ENCODE results near the gene RALGAPB. TPM values are rescaled to one million over a fixed set of nuclear protein-coding genes. Genes with fewer than 3 reads are reported as not detected.

RALGAPB gene
- total RNA-seq, 1 experiment from 2014 or later, result 24.0 TPM

DNA sequence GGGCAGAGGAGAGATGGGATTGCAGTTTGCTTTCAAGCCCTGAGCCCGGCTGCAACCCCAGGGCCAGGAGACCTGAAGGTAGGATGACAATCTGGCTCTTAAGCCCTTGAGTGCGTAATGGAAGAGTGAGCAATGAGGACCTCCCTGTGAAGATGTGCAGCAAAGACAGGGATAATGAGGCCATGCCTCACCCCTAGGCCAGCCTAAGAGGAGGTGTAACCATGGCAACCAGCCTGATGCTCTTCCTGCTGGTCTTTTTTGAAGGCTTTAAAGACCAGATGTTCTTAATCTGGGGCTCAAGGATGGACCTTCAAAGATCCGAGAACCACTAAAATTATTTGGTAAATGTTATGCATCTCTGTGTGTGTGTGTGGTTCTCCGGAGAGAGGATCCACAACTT is 137.2 kb downstream of the RALGAPB start:
- intact Hi-C loops (cut with micrococcal nuclease), result no loop called here
- H3K27ac ChIP-seq (ENCODE audit: low read depth, low read length), result no peak overlapping the region
- no TSS peak for BruUV-seq (replicated peaks)
- H3K36me3 ChIP-seq (ENCODE audit: control insufficient read depth in 1 of 2, insufficient read depth in 2 of 2, low read length in 2 of 2), result no peaks in the 10 kb centered on the region
- no peaks in the 10 kb centered on the region for H3K79me2 ChIP-seq (ENCODE audit: insufficient read depth, low read length)
- no peak overlapping the region for H3K4me2 ChIP-seq (ENCODE audit: low read length)
- ChIA-PET POLR2A (no interaction called here), CTCF (no interaction called here), RAD21 (ENCODE audit: low non-redundant PET in 1 of 2, low total read pairs in 2 of 2, uncharacterized antibody in 2 of 2, unreplicated experiment in 2 of 2) (no interaction called here)
- TF ChIP-seq TCF7L2 (IDR thresholded peaks at IDR 0.05; ENCODE audit: borderline replicate concordance, extremely low read depth, insufficient read depth, insufficient read length), result no peak
- no peaks in the 10 kb centered on the region for H3K4me1 ChIP-seq (ENCODE audit: control insufficient read depth in 1 of 2, insufficient read depth in 2 of 2, low read length in 2 of 2)
- no peaks in the 10 kb centered on the region for H3K9me2 ChIP-seq (ENCODE audit: insufficient read depth)
- no peaks in the 10 kb centered on the region; the same call in 1 of the 2 replicates for H4K20me1 ChIP-seq (ENCODE audit: insufficient read depth)
- DNase-seq (ENCODE audit: low read depth, low spot score) (no peak), ATAC-seq (no peak)
- H3K27me3 ChIP-seq (ENCODE audit: insufficient read depth, low read length), result no peaks in the 10 kb centered on the region
- H2AFZ ChIP-seq (ENCODE audit: low read depth, low read length, poor library complexity, severe bottlenecking), result no peak overlapping the region
- no peaks in the 10 kb centered on the region for H3K9me3 ChIP-seq (ENCODE audit: control insufficient read depth in 1 of 2, insufficient read depth in 1 of 2, low read depth in 1 of 2, low read length in 2 of 2)
- H3K9ac ChIP-seq (ENCODE audit: low read length), result no peak overlapping the region
- no peak overlapping the region for H3K4me3 ChIP-seq (replicated peaks in 1 of 2; ENCODE audit: low read depth in 1 of 2, low read length in 2 of 2)

- Histone ChIP-seq H4K20me1 (ENCODE audit: insufficient read depth) (no peaks in the 10 kb centered on the region; the same call in 1 of the 2 replicates), H3K4me2 (ENCODE audit: low read length) (no peak overlapping the region), H2AFZ (ENCODE audit: low read depth, low read length, poor library complexity, severe bottlenecking) (no peak overlapping the region), H3K36me3 (ENCODE audit: control insufficient read depth in 1 of 2, insufficient read depth in 2 of 2, low read length in 2 of 2) (no peaks in the 10 kb centered on the region), H3K27me3 (ENCODE audit: insufficient read depth, low read length) (no peaks in the 10 kb centered on the region), H3K27ac (ENCODE audit: low read depth, low read length) (no peak overlapping the region), H3K4me3 (replicated peaks in 1 of 2; ENCODE audit: low read depth in 1 of 2, low read length in 2 of 2) (no peak overlapping the region), H3K79me2 (ENCODE audit: insufficient read depth, low read length) (no peaks in the 10 kb centered on the region), H3K9me2 (ENCODE audit: insufficient read depth) (no peaks in the 10 kb centered on the region), H3K9ac (ENCODE audit: low read length) (no peak overlapping the region), H3K9me3 (ENCODE audit: control insufficient read depth in 1 of 2, insufficient read depth in 1 of 2, low read depth in 1 of 2, low read length in 2 of 2) (no peaks in the 10 kb centered on the region), H3K4me1 (ENCODE audit: control insufficient read depth in 1 of 2, insufficient read depth in 2 of 2, low read length in 2 of 2) (no peaks in the 10 kb centered on the region)
- DNase-seq (ENCODE audit: low read depth, low spot score) (no peak), ATAC-seq (no peak)
- TF ChIP-seq TCF7L2 (IDR thresholded peaks at IDR 0.05; ENCODE audit: borderline replicate concordance, extremely low read depth, insufficient read depth, insufficient read length) (no peak), ZNF274 (IDR thresholded peaks at IDR 0.05; ENCODE audit: low read depth, low read length) (no peak), ZBTB33 (IDR thresholded peaks at IDR 0.05; ENCODE audit: extremely low read depth, insufficient replicate concordance, low read length) (no peak), POLR2AphosphoS5 (IDR thresholded peaks at IDR 0.05; ENCODE audit: low read depth, low read length) (no peak), EGR1 (IDR thresholded peaks at IDR 0.05; ENCODE audit: low read depth) (no peak), ELF1 (IDR thresholded peaks at IDR 0.05; ENCODE audit: borderline replicate concordance, low read depth) (no peak), SIN3A (IDR thresholded peaks at IDR 0.05; ENCODE audit: low read depth) (no peak), SP1 (IDR thresholded peaks at IDR 0.05; ENCODE audit: low read depth) (no peak), RAD21 (IDR thresholded peaks at IDR 0.05; ENCODE audit: low read depth) (no peak)
- TF ChIP-seq, protein P1, sequence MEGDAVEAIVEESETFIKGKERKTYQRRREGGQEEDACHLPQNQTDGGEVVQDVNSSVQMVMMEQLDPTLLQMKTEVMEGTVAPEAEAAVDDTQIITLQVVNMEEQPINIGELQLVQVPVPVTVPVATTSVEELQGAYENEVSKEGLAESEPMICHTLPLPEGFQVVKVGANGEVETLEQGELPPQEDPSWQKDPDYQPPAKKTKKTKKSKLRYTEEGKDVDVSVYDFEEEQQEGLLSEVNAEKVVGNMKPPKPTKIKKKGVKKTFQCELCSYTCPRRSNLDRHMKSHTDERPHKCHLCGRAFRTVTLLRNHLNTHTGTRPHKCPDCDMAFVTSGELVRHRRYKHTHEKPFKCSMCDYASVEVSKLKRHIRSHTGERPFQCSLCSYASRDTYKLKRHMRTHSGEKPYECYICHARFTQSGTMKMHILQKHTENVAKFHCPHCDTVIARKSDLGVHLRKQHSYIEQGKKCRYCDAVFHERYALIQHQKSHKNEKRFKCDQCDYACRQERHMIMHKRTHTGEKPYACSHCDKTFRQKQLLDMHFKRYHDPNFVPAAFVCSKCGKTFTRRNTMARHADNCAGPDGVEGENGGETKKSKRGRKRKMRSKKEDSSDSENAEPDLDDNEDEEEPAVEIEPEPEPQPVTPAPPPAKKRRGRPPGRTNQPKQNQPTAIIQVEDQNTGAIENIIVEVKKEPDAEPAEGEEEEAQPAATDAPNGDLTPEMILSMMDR (IDR thresholded peaks at IDR 0.05 in 2 of 3, conservative IDR thresholded peaks at IDR 0.05 in 1 of 3; ENCODE audit: borderline replicate concordance in 1 of 3, insufficient read depth in 1 of 3, low read depth in 2 of 3, low read length in 2 of 3), result no peak
- TF ChIP-seq, protein P2, sequence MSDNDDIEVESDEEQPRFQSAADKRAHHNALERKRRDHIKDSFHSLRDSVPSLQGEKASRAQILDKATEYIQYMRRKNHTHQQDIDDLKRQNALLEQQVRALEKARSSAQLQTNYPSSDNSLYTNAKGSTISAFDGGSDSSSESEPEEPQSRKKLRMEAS (IDR thresholded peaks at IDR 0.05), result no peak
- RAD21 ChIA-PET (ENCODE audit: low non-redundant PET in 1 of 2, low total read pairs in 2 of 2, uncharacterized antibody in 2 of 2, unreplicated experiment in 2 of 2), result no interaction called here
- intact Hi-C loops (cut with micrococcal nuclease), result no loop called here
- POLR2A ChIA-PET, result no interaction called here
- CTCF ChIA-PET, result no interaction called here
- BruUV-seq (replicated peaks), result no TSS peak
These were observed 137.9 kb downstream of the RALGAPB start for GRCh38 chr20:38610521-38610920.

All from HCT116 (cell line).